Fibroblast of peridontal ligament (primary cell): ENCODE results near the gene FCRL4.
"Not testable (repeated sequence)": the region's sequence is repeated elsewhere in the genome, so short reads cannot be mapped to it uniquely, and the experiment has no call there.

Experiments
- DNase-seq: peaks from one replicate; pipeline ENCODE4 v3.0.0-alpha.2; 2010; ENCODE audit errors: extremely low read depth

The FCRL4 gene

DNA sequence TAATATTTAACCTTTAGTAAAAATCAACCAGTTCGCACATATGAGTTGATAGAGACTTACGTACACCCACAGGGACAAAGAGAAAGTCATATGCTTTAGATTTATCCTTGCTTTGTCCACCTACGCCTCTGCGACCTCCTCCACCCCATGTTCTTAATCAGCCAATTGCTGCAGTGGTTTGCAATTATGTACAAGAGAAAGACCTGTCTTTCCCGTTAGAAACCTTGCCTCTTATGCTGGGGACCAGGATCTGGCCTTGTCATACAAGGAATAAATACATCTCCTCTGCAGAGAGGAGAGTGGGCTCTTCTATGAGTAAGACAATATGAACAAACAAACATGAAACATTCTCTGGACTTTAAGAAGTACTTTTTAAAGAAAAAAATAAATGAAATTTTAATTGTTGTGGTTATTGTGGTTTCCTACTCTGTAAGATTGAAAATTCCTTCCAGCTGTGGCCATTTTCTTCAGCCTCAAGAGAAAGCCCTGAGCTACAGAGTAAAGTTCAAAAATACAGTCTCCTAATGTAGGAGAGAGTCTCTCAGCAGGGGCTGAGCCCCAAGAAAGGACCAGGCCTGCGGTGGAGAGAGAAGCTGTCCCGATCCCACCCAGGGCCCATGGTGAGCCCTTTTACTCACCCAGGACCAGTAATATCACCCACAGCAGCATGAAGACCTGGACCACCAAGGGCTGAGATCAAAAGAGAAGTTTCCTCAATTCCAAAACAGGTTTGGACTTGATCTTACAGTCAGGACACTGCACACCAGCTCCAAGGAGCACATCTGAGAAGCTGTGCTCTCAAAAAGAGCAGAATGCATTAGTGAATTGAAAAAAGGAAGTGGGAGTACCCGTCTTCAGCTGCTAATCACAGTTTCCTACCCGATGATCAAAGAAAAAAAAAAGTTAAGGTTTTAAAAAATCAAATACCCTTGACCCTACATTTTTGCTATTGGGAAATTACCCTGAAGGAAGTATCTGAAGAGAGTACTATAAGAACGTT, 45.9 kb downstream of the FCRL4 start, which contains the start of gene FCRL5:
FCRL5 (minus strand) TSS at position 822 of the 1,000 bp plus-strand sequence; CDS start at position 669, 153 bp downstream.
- no peak for DNase-seq

DNA sequence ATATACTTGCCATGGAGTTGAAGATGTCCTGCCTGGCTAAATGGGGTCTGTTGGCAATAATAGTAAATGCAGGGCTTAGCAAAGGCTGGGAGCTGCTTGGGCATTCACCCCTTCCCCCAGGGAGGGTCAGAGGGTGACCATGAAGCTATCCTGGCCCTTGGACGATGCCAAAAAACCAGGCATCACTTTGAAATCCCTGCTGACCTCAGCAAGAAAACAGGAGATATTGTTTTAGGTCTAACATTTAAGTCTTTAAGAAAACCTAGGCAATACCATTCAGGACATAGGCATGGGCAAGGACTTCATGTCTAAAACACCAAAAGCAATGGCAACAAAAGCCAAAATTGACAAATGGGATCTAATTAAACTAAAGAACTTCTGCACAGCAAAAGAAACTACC, 49.8 kb downstream of the FCRL4 start:
- DNase-seq: not testable (repeated sequence)

DNA sequence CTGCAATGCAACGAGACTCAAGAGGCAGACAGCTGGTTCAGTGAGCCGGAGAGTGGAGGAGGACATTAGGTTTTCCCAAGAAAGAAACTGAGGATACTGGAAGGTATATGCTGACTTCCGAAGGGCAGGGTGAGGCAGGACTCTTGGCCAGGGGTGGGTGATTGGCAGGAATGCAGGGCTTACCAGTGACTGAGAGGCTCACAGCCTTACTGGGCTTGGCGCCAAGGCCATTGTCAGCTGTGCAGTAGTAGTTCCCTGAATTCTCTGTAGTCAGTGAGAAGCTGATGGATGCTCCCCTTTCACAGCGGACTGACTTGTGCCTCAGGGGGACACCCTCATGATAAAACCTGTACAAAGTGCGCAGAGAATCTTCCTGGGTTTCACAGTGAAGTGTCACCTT, 55.2 kb downstream of the FCRL4 start:
- DNase-seq: no peak

- no peak for DNase-seq
These were observed 57.0 kb downstream of the FCRL4 start for GRCh38 chr1:157540852-157541251.

DNA sequence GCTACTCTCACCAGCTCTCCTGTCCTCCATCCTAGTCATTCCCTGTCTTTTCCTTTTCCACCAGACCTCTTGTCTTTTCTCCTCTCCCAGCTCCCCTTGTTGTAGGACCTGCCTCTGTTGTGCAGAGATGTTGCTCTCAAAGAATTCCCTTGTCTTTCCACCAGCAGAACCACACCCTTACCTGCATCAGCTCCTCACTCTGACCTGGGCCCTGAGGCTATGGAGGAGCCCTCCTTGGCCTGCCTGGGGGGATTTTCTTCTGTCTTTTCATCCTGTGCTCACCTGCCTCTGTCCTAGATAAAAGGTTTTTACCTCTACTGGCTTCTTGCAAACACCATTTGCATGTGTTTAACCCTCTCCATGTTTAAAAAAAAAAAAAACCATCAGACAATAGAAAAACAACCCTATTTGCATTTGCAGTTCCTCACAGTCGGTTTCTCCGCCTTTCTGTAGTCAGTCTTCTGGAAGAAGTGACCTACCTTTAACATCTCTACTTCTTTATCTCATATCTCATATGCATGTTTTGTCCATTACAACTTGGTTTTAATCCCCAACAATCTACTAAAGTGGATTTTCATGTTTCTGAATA, 57.6 kb downstream of the FCRL4 start:
- DNase-seq: no peak

- DNase-seq: no peak
These were observed 58.3 kb downstream of the FCRL4 start for GRCh38 chr1:157539568-157539967.

DNA sequence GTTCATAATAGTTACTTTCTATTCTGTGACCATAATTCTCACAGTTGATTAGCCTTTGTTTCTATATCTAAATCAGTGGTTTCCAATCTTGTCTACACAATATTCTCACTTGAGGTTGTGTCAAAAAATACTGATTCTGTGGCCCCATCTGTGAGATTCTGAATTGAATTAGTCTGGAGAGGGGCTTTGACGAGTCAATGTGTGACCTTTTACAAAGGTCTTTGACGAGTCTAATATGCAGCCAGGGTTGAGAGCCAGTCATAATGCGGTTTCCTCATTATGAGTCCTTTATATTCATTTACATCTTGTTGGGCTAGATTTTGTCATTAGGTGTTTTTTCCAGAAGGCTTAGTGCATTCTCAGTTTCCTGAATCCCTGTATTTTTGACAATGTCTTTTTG, 65.3 kb downstream of the FCRL4 start:
- no peak for DNase-seq

GRCh38 chr1:157523774-157524493, 74.0 kb downstream of the FCRL4 start:
- no peak for DNase-seq
